Osteocyte (in vitro differentiated cells): ENCODE data around the gene POLD2. TPM values are rescaled to one million over a fixed set of nuclear protein-coding genes. Genes with fewer than 3 reads are reported as not detected.

Source experiments
- DNase-seq: peaks from one replicate; pipeline ENCODE4 v3.0.0; 2021; ENCODE audit warnings: mixed read lengths; ENCODE audit not compliant: unreplicated experiment; ENCODE audit errors: extremely low spot score
- H3K27ac Mint-ChIP-seq: one replicate; pipeline ENCODE4 v1.8.0; 2021; ENCODE audit warnings: mild to moderate bottlenecking, mixed read lengths; ENCODE audit not compliant: unreplicated experiment
- H3K27me3 Mint-ChIP-seq: one replicate; pipeline ENCODE4 v1.8.0; 2021; ENCODE audit warnings: mixed read lengths; ENCODE audit not compliant: unreplicated experiment
- H3K36me3 Mint-ChIP-seq: one replicate; pipeline ENCODE4 v1.8.0; 2021; ENCODE audit warnings: mixed read lengths; ENCODE audit not compliant: unreplicated experiment
- H3K4me1 Mint-ChIP-seq: one replicate; pipeline ENCODE4 v1.8.0; 2021; ENCODE audit warnings: mixed read lengths; ENCODE audit not compliant: unreplicated experiment
- H3K4me3 Mint-ChIP-seq: one replicate; pipeline ENCODE4 v1.8.0; 2021; ENCODE audit warnings: mild to moderate bottlenecking, moderate library complexity, mixed read lengths; ENCODE audit not compliant: unreplicated experiment
- H3K9me3 Mint-ChIP-seq: one replicate; pipeline ENCODE4 v1.8.0; 2021; ENCODE audit warnings: mixed read lengths; ENCODE audit not compliant: unreplicated experiment
- total RNA-seq: library from RNA; stranded (reverse); gene quantifications from 2 replicates; pipeline ENCODE4 v1.2.1, GENCODE V29; 2021
- TF ChIP-seq, protein P1 (sequence below): fragments of 200-600 bp; sonication (generic); IDR thresholded peaks from 2 replicates; pipeline ENCODE4 v1.5.0; 2021; ENCODE audit warnings: antibody characterized with exemption, mild to moderate bottlenecking, moderate library complexity

Gene POLD2
- total RNA-seq, 1 donor from 2014 or later, result 59.2 TPM

DNA sequence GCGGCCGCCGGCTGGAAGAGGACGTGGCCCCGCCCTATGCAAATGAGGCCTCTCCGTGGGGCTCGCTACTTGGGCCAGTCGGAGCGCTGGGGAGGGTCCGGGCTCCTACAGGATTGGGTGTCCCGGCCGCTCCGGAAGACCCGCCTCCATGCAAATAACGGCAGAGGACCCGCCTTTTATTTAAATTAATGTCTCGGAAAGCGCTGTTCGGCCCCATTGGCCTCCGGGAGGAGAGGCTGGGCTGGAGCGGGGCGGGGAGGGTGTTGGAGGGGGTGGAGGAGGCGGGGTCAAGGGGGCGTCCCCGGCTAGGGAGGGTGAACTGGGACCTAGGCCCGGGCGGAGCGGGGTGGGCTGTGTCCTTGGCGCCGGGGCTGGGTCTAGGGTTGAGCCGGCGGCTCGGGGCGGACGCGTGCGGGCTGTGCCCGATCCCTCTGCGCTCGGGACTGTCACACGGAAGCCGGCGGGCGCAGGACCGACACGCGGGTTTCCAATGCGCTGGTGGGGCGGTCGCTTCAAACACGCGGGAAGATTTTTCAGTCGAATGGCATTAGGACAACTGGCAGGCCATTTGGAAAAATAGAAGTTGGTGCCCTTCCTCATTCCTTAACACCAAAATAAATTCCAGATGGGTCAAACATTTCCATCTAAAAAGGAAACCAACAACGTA, 40.7 kb downstream of the POLD2 start:
- H3K9me3 Mint-ChIP-seq, result no peaks in the 10 kb centered on the region
- DNase-seq, result peak; percentile 99
- H3K36me3 Mint-ChIP-seq, result peaks cover 10% of the 10 kb centered on the region
- H3K27me3 Mint-ChIP-seq, result no peaks in the 10 kb centered on the region
- TF ChIP-seq, protein P1, sequence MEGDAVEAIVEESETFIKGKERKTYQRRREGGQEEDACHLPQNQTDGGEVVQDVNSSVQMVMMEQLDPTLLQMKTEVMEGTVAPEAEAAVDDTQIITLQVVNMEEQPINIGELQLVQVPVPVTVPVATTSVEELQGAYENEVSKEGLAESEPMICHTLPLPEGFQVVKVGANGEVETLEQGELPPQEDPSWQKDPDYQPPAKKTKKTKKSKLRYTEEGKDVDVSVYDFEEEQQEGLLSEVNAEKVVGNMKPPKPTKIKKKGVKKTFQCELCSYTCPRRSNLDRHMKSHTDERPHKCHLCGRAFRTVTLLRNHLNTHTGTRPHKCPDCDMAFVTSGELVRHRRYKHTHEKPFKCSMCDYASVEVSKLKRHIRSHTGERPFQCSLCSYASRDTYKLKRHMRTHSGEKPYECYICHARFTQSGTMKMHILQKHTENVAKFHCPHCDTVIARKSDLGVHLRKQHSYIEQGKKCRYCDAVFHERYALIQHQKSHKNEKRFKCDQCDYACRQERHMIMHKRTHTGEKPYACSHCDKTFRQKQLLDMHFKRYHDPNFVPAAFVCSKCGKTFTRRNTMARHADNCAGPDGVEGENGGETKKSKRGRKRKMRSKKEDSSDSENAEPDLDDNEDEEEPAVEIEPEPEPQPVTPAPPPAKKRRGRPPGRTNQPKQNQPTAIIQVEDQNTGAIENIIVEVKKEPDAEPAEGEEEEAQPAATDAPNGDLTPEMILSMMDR, result no peak
- H3K4me1 Mint-ChIP-seq, result peaks cover 60% of the 10 kb centered on the region
- peak overlapping the region; percentile 70 for H3K4me3 Mint-ChIP-seq
- peak overlapping the region; percentile 86 for H3K27ac Mint-ChIP-seq

DNA sequence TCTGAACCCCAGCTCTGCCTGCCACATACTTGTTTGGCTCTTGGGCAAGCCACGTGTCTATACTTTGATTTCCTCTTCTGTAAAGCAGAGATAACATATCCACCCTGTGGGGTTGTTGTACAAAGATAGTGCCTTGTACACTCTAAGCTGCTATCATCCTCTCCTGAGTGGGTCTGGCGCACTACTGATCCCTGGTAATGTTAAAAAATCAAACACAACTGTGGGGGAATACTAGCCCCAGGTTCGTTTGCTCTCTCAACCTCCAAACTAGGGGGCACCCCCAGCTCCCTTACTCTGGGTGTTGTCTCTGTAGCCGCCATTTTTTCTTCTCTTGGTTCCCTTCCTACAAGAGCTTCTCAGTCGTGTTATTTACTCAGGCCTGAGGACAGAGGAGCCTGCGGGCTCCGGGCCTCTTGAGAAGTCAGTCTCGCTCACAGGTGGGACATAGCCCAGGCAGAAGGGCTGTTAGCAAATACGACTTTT, 42.0 kb downstream of the POLD2 start:
- peak overlapping the region; percentile 67 for H3K27ac Mint-ChIP-seq
- H3K27me3 Mint-ChIP-seq, result no peaks in the 10 kb centered on the region
- H3K4me3 Mint-ChIP-seq, result peak overlapping the region; percentile 85
- peaks cover 16% of the 10 kb centered on the region for H3K36me3 Mint-ChIP-seq
- H3K4me1 Mint-ChIP-seq, result peaks cover 46% of the 10 kb centered on the region
- H3K9me3 Mint-ChIP-seq, result no peaks in the 10 kb centered on the region
- no peak for DNase-seq
- TF ChIP-seq, protein P1, result no peak

DNA sequence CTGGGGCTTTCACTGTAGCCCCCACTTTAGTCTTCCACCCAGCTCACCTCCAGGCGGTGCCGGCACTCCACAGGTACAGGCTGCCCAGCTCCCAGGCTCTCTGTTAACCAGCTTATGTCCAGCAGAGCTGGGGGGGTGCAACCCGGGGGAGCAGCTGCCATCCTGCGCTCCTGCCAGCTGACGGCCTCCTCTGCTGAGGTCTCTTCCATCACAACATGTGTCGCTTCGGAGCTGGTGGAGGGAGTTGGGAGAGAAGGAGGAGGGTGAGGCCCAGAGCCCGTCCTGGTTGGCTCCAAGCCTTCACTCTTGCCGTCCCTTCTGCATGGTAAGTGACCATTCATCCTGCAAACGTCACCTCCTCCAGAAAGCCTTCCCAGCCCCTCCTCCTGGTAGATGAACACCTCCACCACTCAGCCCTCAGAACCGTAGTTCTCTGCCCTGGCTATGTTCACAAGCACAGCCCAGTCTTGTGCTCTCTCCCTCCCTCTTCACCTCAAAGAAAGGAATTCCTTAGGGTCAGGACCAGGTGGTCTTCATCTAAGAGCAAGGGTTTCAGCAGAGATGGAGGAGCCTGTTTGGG, 42.6 kb downstream of the POLD2 start:
- Mint-ChIP-seq H3K27ac (no peak overlapping the region), H3K4me3 (peak overlapping the region; percentile 85), H3K9me3 (no peaks in the 10 kb centered on the region), H3K27me3 (no peaks in the 10 kb centered on the region), H3K4me1 (peaks cover 44% of the 10 kb centered on the region), H3K36me3 (peaks cover 18% of the 10 kb centered on the region)
- TF ChIP-seq, protein P1, result no peak
- no peak for DNase-seq

DNA sequence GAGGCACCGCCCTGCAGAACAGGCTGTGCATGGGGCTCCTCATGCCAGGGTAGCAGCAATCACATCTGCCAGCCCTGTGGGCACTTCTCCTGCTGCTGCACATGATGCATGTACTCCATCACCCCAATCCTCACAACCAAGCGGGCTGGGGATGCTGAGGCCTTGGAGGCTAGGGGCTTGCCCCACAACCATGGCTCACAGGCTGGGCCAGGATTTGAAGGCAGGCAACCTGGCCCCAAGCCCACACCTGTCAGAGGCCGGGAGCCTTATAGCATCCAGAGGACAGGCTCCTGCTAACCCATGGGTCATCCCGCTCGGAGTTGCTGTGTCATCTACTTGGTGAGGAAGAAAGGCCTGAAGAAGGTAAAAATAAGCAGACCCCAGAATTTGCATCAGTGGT, 43.2 kb downstream of the POLD2 start:
- no peak overlapping the region for H3K4me3 Mint-ChIP-seq
- TF ChIP-seq, protein P1, result no peak
- H3K36me3 Mint-ChIP-seq, result peaks cover 21% of the 10 kb centered on the region
- no peaks in the 10 kb centered on the region for H3K9me3 Mint-ChIP-seq
- H3K27me3 Mint-ChIP-seq, result no peaks in the 10 kb centered on the region
- no peak overlapping the region for H3K27ac Mint-ChIP-seq
- H3K4me1 Mint-ChIP-seq, result peaks cover 38% of the 10 kb centered on the region
- no peak for DNase-seq

DNA sequence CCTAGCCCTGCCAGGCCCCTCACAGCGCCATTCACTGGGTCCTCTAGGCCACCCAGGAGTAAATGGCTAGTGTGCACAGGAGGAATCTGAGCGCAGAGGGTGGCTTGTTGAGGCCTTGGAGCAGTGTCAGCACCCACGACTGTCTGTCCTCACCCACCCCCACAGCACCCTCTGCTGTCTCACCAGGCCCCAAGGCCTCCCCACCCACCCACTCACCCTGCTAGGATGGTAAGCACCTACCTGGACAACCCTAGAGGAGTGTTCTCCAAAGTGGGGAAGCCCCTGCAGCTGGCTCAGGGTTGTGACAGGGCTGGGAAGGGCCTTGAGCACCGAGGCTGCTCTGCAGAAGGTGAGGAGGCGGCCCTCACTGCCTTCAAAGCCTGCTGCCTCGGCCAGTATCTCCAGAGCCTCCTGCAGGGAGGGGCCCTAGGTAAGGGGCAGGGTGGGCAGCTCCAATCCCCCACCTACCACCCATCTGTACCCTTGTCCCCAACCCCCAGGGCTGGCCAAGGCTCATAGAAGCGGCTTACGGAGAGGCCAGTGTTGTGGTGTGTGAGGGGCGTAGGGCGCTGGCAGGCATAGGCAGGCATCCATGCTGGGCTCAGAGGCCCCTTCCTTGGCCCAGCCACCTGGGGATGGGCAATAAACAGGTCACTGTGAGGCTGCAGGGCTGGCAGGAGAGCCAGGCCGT, 43.9 kb downstream of the POLD2 start:
- DNase-seq, result no peak
- Mint-ChIP-seq H3K9me3 (no peaks in the 10 kb centered on the region), H3K27me3 (no peaks in the 10 kb centered on the region), H3K36me3 (peaks cover 21% of the 10 kb centered on the region), H3K27ac (no peak overlapping the region), H3K4me3 (no peak overlapping the region), H3K4me1 (peaks cover 31% of the 10 kb centered on the region)
- TF ChIP-seq, protein P1, result no peak
